Fibroblast of skin of scalp (primary cell): Measurements from ENCODE around the gene CEACAM18.

Source experiments
- DNase-seq: peaks from one replicate; pipeline ENCODE4 v3.0.0-alpha.2; 2013

The CEACAM18 gene

GRCh38 chr19:51535535-51535934 lies 57.2 kb downstream of the CEACAM18 start:
- DNase-seq, result no peak

DNA sequence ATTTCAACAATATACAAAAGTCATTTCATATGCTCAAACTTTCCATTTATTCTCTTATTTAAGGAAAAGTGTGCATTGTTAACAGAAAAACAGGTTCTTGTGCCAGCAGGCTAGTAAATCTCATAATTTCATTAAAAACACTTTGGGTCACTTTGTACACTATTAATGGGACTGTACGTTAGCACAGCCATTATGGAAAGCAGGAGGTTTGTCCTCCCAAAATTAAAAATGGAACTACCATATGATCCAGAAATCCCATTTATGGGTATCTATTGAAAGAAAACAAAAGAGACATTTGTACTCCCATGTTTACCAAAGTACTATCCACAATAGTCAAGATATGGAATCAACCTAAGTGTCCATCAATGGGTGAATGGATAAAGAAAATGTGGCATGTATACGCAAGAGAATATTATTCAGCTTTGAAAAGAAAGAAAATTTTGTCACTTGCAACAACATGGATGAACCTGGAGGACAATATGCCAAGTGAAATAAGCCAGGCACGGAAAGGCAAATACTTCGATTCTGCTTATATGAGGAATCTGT lies 61.6 kb downstream of the CEACAM18 start:
- no peak for DNase-seq
